Measurements from ENCODE around the gene PSTPIP2. TPM values are rescaled to one million over a fixed set of nuclear protein-coding genes. Genes with fewer than 3 reads are reported as not detected.

PSTPIP2 gene
- total RNA-seq, 1 experiment from 2014 or later: 0.39 TPM

Other genes starting within 250 kb of the PSTPIP2 start
- gene SIGLEC15, start 246.6 kb downstream of the PSTPIP2 start, total RNA-seq (2021; ENCODE audit: unreplicated experiment): 0.23 TPM
- 12.9 TPM for gene EPG5, start 104.9 kb downstream of the PSTPIP2 start, total RNA-seq (2021; ENCODE audit: unreplicated experiment)
- gene ATP5F1A, start 26.0 kb upstream of the PSTPIP2 start, total RNA-seq (2021; ENCODE audit: unreplicated experiment): 298 TPM
- gene HAUS1, start 32.1 kb upstream of the PSTPIP2 start, total RNA-seq (2021; ENCODE audit: unreplicated experiment): 28.4 TPM